GM12892 (cell line): ENCODE data around the gene FLCN.

Experiments
- POLR2A ChIP-seq: IDR thresholded peaks from 2 replicates; pipeline ENCODE4 v1.6.1; 2011; ENCODE audit warnings: low read depth, low read length, control low read depth
- POLR2AphosphoS5 ChIP-seq: IDR thresholded peaks from 2 replicates; pipeline ENCODE4 v1.6.1; 2011; ENCODE audit warnings: low read depth, low read length, control low read depth

GRCh38 chr17:17177176-17177575 is 59.8 kb downstream of the FLCN start:
- TF ChIP-seq POLR2AphosphoS5: no peak
- TF ChIP-seq POLR2A: no peak
